ENCODE results near the gene TDRD12.
"Not testable (repeated sequence)": the region's sequence is repeated elsewhere in the genome, so short reads cannot be mapped to it uniquely, and the experiment has no call there.

Gene TDRD12

DNA sequence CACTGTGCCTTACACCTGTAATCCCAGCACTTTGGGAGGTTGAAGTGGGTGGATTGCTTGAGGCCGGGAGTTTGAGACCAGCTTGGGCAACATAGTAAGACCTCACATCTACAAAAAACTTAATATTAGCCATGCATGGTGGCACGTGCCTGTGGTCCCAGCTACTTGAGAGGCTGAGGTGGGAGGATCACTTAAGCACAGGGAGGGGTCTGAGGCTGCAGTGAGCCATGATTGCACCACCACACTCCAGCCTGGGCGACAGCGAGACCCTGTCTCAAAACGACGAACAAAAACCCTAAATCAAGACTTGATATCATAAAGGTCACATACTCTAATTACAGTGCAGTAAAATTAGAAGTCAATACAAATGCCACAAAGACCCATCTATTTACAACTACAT is 132.6 kb downstream of the TDRD12 start:
- no peak overlapping the region for H3K4me3 ChIP-seq (ENCODE audit: low read depth in 1 of 2, low read length in 2 of 2)
- no peaks in the 10 kb centered on the region for H3K27me3 ChIP-seq (ENCODE audit: control insufficient read depth in 1 of 2, insufficient read depth in 2 of 2, low read length in 2 of 2)
- no peak overlapping the region for H3K27ac ChIP-seq (ENCODE audit: low read depth, low read length)
- no peaks in the 10 kb centered on the region for H3K36me3 ChIP-seq (ENCODE audit: insufficient read depth, low read length)
- H3K4me1 ChIP-seq (ENCODE audit: insufficient read depth, low read length), result no peaks in the 10 kb centered on the region
- no peak overlapping the region for H3K9ac ChIP-seq (ENCODE audit: low read length)
- no peaks in the 10 kb centered on the region for H3K9me3 ChIP-seq (ENCODE audit: low read length)

DNA sequence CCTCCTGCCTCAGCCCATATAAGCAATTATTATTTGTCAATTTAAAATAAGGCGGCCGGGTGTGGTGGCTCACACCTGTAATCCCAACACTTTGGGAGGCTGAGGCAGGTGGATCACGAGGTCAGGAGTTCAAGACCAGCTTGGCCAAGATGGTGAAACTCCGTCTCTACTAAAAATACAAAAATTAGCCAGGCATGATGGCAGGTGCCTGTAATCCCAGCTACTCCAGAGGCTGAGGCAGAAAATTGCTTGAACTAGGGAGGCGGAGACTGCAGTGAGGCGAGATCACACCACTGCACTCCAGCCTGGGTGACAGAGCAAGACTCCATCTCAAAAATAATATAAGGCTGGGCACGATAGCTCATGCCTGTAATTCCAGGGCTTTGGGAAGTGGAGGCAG is 137.3 kb downstream of the TDRD12 start:
- H3K27me3 ChIP-seq (ENCODE audit: control insufficient read depth in 1 of 2, insufficient read depth in 2 of 2, low read length in 2 of 2); H3K9me3 ChIP-seq (ENCODE audit: low read length); H3K4me1 ChIP-seq (ENCODE audit: insufficient read depth, low read length); H3K4me3 ChIP-seq (ENCODE audit: low read depth in 1 of 2, low read length in 2 of 2); H3K36me3 ChIP-seq (ENCODE audit: insufficient read depth, low read length); H3K27ac ChIP-seq (ENCODE audit: low read depth, low read length); H3K9ac ChIP-seq (ENCODE audit: low read length): not testable (repeated sequence)

DNA sequence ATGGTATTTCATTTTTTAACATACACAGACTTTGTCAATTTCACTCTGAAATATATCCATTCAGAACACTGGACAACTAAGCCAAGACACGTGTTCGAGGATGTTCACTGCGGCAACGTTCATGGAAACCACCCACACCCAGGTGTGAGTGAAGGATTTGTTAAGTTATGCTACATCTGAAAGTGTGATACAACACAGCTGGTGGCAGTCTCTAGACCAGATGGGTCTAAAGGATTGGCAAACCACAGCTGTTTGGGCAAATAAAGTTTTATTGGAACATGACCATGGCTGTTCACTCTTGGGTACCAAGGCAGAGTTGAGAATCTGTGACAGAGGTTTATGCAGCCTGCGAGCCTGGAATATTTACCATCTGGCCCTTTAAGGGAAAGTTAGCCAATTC is 138.0 kb downstream of the TDRD12 start:
- Histone ChIP-seq H3K4me3 (ENCODE audit: low read depth in 1 of 2, low read length in 2 of 2) (no peak overlapping the region), H3K9me3 (ENCODE audit: low read length) (no peaks in the 10 kb centered on the region), H3K4me1 (ENCODE audit: insufficient read depth, low read length) (no peaks in the 10 kb centered on the region), H3K27ac (ENCODE audit: low read depth, low read length) (no peak overlapping the region), H3K9ac (ENCODE audit: low read length) (no peak overlapping the region), H3K36me3 (ENCODE audit: insufficient read depth, low read length) (no peaks in the 10 kb centered on the region), H3K27me3 (ENCODE audit: control insufficient read depth in 1 of 2, insufficient read depth in 2 of 2, low read length in 2 of 2) (no peaks in the 10 kb centered on the region)

DNA sequence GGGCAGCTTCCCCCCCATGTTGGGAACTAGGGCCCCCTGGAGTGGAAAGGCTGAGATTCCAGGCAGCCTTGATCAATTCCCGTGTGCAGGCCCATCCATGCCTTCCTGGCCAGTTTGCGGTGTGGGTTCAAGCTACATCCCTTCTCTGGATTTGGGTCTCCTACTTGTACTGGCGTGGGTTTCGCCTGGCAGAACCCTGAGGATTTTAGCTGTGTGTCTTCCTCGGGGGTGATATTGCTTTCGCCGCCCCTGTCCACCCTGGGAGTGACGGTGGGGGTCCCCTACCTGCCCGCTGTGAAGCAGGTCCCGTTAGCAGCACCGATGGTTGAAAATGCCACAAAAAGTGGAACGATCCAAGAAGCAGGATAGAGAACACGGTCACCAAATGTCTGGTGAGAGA is 138.6 kb downstream of the TDRD12 start:
- no peak overlapping the region for H3K27ac ChIP-seq (ENCODE audit: low read depth, low read length)
- no peaks in the 10 kb centered on the region for H3K4me1 ChIP-seq (ENCODE audit: insufficient read depth, low read length)
- no peaks in the 10 kb centered on the region for H3K27me3 ChIP-seq (ENCODE audit: control insufficient read depth in 1 of 2, insufficient read depth in 2 of 2, low read length in 2 of 2)
- no peaks in the 10 kb centered on the region for H3K36me3 ChIP-seq (ENCODE audit: insufficient read depth, low read length)
- no peaks in the 10 kb centered on the region for H3K9me3 ChIP-seq (ENCODE audit: low read length)
- H3K4me3 ChIP-seq (ENCODE audit: low read depth in 1 of 2, low read length in 2 of 2), result no peak overlapping the region
- no peak overlapping the region for H3K9ac ChIP-seq (ENCODE audit: low read length)

DNA sequence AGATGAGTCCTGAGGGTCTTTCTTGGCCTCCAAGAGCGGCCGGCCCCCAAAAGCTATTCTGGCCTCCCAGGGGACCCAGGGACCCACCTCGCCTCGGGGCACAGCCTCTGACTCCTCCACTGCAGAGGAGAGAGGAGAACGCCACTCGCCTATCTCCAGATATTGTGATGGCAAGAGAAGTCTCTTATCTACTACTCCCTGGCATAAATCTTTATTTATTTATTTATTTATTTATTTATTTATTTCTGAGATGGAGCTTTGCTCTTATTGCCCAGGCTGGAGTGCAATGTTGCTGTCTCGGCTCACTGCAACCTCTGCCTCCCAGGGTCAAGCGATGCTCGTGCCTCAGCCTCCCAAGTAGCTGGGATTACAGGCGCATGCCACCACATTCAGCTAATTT is 139.0 kb downstream of the TDRD12 start:
- Histone ChIP-seq H3K27ac (ENCODE audit: low read depth, low read length) (no peak overlapping the region), H3K4me3 (ENCODE audit: low read depth in 1 of 2, low read length in 2 of 2) (no peak overlapping the region), H3K4me1 (ENCODE audit: insufficient read depth, low read length) (no peaks in the 10 kb centered on the region), H3K36me3 (ENCODE audit: insufficient read depth, low read length) (no peaks in the 10 kb centered on the region), H3K9me3 (ENCODE audit: low read length) (no peaks in the 10 kb centered on the region), H3K9ac (ENCODE audit: low read length) (no peak overlapping the region), H3K27me3 (ENCODE audit: control insufficient read depth in 1 of 2, insufficient read depth in 2 of 2, low read length in 2 of 2) (no peaks in the 10 kb centered on the region)

DNA sequence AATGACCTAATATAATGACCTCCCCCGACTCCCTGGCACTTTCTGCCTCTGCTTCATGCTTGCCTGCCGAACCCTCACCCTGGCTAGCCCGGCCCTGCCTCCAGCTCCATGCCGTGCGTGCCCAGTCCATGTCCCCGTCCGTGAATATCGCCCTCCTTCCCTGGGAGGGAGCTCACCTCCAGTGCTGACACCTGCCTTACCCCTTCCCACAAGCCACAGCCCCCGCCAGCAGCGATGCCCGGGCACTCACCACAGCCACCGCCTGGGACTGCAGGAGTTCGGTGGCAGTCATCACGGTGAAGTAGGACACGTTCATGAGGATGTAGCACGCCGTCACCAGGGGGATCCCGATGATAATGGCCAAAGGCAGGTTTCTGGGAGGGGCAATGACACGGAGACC is 140.0 kb downstream of the TDRD12 start:
- H3K9ac ChIP-seq (ENCODE audit: low read length), result no peak overlapping the region
- no peaks in the 10 kb centered on the region for H3K9me3 ChIP-seq (ENCODE audit: low read length)
- H3K4me3 ChIP-seq (ENCODE audit: low read depth in 1 of 2, low read length in 2 of 2), result no peak overlapping the region
- H3K27me3 ChIP-seq (ENCODE audit: control insufficient read depth in 1 of 2, insufficient read depth in 2 of 2, low read length in 2 of 2), result no peaks in the 10 kb centered on the region
- no peaks in the 10 kb centered on the region for H3K36me3 ChIP-seq (ENCODE audit: insufficient read depth, low read length)
- no peaks in the 10 kb centered on the region for H3K4me1 ChIP-seq (ENCODE audit: insufficient read depth, low read length)
- H3K27ac ChIP-seq (ENCODE audit: low read depth, low read length), result no peak overlapping the region

DNA sequence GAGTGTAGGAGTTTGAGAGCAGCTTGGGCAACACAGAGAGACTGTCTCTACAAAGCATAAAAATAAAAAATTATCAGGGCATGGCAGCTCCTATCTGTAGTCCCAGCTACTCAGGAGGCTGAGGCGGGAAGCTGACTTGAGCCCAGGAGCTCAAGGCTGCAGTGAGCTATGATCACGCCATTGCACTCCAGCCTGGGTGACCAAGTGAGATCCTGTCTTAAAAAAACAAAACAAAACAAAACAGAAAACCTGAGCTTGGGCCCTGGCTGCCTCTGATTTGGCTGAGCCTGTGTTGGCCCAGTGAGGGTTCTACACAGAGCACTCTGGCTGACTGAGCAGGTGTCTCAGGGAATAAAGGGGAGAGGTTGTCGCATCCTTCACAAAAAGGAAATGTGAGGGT is 142.0 kb downstream of the TDRD12 start:
- Histone ChIP-seq H3K4me1 (ENCODE audit: insufficient read depth, low read length) (no peaks in the 10 kb centered on the region), H3K36me3 (ENCODE audit: insufficient read depth, low read length) (no peaks in the 10 kb centered on the region), H3K27me3 (ENCODE audit: control insufficient read depth in 1 of 2, insufficient read depth in 2 of 2, low read length in 2 of 2) (no peaks in the 10 kb centered on the region), H3K9me3 (ENCODE audit: low read length) (no peaks in the 10 kb centered on the region), H3K9ac (ENCODE audit: low read length) (no peak overlapping the region), H3K4me3 (ENCODE audit: low read depth in 1 of 2, low read length in 2 of 2) (no peak overlapping the region), H3K27ac (ENCODE audit: low read depth, low read length) (no peak overlapping the region)

DNA sequence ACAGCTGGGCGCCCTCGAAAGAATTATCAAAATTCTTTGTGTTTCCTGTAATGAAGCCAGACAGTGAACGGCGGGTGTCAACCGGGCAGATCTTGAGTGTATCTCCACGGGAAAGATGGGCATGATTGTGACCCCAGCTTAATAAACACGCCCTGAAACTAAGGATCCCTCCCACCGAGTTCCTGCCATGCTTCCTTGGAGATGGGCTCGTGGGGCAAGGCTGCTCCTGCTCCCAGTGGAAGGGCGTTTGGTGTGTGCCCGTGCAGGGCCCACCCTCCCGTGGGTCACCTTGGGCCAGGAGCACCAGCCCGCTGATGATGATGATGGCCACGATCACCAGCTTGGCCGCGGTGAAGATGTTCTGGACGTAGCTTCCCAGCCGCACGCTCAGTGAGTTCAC is 142.6 kb downstream of the TDRD12 start:
- Histone ChIP-seq H3K4me3 (ENCODE audit: low read depth in 1 of 2, low read length in 2 of 2) (no peak overlapping the region), H3K9ac (ENCODE audit: low read length) (no peak overlapping the region), H3K36me3 (ENCODE audit: insufficient read depth, low read length) (no peaks in the 10 kb centered on the region), H3K4me1 (ENCODE audit: insufficient read depth, low read length) (no peaks in the 10 kb centered on the region), H3K9me3 (ENCODE audit: low read length) (no peaks in the 10 kb centered on the region), H3K27me3 (ENCODE audit: control insufficient read depth in 1 of 2, insufficient read depth in 2 of 2, low read length in 2 of 2) (no peaks in the 10 kb centered on the region), H3K27ac (ENCODE audit: low read depth, low read length) (no peak overlapping the region)

DNA sequence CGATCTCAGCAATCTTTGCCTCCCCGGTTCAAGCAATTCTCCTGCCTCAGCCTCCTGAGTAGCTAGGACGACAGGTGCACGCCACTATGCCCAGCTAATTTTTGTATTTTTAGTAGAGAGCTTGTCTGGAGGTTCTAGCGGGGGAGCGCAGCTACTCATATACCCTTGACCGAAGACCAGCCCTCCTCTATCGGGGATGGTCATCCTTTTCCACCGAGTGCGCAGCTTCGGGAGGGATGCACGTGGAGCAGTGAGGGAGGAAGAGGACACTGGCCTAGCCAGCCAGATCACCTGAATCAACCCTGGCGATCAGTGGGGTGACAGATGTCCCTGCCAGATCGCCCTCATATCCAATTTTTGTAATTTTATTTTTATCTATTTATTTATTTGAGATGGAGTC is 143.2 kb downstream of the TDRD12 start:
- H3K27ac ChIP-seq (ENCODE audit: low read depth, low read length), result no peak overlapping the region
- H3K4me3 ChIP-seq (ENCODE audit: low read depth in 1 of 2, low read length in 2 of 2), result no peak overlapping the region
- no peaks in the 10 kb centered on the region for H3K9me3 ChIP-seq (ENCODE audit: low read length)
- no peaks in the 10 kb centered on the region for H3K36me3 ChIP-seq (ENCODE audit: insufficient read depth, low read length)
- no peaks in the 10 kb centered on the region for H3K4me1 ChIP-seq (ENCODE audit: insufficient read depth, low read length)
- H3K27me3 ChIP-seq (ENCODE audit: control insufficient read depth in 1 of 2, insufficient read depth in 2 of 2, low read length in 2 of 2), result no peaks in the 10 kb centered on the region
- H3K9ac ChIP-seq (ENCODE audit: low read length), result no peak overlapping the region

DNA sequence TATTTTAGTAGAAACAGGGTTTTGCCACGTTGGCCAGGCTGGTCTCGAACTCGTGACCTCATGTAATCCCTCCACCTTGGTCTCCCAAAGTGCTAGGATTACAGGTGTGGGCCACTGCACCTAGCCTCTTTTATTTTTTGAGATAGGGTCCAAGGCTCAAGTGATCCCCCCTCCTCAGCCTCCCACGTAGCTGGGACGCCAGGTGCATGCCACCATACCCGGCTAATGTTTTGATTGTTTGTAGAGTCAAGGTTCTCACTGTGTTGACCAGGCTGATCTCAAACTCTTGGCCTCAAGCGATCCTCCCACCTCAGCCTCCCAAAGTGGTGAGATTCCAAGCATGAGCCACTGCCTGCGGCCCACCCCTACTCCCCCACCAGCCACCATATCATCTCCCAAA is 143.7 kb downstream of the TDRD12 start:
- H3K4me3 ChIP-seq (ENCODE audit: low read depth in 1 of 2, low read length in 2 of 2), result no peak overlapping the region
- H3K9me3 ChIP-seq (ENCODE audit: low read length), result no peaks in the 10 kb centered on the region
- H3K4me1 ChIP-seq (ENCODE audit: insufficient read depth, low read length), result no peaks in the 10 kb centered on the region
- H3K27ac ChIP-seq (ENCODE audit: low read depth, low read length), result no peak overlapping the region
- H3K27me3 ChIP-seq (ENCODE audit: control insufficient read depth in 1 of 2, insufficient read depth in 2 of 2, low read length in 2 of 2), result no peaks in the 10 kb centered on the region
- no peaks in the 10 kb centered on the region for H3K36me3 ChIP-seq (ENCODE audit: insufficient read depth, low read length)
- H3K9ac ChIP-seq (ENCODE audit: low read length), result no peak overlapping the region

DNA sequence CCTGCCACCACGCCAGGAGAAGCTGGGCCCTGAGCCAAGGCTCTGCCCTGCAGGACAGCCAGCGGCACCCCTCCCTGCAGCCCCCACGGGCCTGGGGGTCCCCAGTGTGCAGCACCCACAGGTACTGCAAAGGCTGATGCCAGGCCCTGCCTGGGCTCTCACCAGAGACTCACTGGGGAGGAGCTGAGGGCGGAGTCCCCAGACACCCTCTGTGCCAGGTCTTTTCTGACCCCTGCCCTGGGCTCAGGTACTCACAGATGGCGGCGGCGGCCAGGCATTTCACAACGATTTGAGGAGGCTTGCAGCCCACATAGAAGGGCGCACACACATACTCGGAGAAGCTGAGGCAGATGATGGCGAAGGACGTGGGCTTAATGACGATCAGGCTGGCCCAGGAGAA is 144.3 kb downstream of the TDRD12 start:
- Histone ChIP-seq H3K4me3 (ENCODE audit: low read depth in 1 of 2, low read length in 2 of 2) (no peak overlapping the region), H3K9me3 (ENCODE audit: low read length) (no peaks in the 10 kb centered on the region), H3K36me3 (ENCODE audit: insufficient read depth, low read length) (no peaks in the 10 kb centered on the region), H3K27ac (ENCODE audit: low read depth, low read length) (no peak overlapping the region), H3K4me1 (ENCODE audit: insufficient read depth, low read length) (no peaks in the 10 kb centered on the region), H3K27me3 (ENCODE audit: control insufficient read depth in 1 of 2, insufficient read depth in 2 of 2, low read length in 2 of 2) (no peaks in the 10 kb centered on the region), H3K9ac (ENCODE audit: low read length) (no peak overlapping the region)

DNA sequence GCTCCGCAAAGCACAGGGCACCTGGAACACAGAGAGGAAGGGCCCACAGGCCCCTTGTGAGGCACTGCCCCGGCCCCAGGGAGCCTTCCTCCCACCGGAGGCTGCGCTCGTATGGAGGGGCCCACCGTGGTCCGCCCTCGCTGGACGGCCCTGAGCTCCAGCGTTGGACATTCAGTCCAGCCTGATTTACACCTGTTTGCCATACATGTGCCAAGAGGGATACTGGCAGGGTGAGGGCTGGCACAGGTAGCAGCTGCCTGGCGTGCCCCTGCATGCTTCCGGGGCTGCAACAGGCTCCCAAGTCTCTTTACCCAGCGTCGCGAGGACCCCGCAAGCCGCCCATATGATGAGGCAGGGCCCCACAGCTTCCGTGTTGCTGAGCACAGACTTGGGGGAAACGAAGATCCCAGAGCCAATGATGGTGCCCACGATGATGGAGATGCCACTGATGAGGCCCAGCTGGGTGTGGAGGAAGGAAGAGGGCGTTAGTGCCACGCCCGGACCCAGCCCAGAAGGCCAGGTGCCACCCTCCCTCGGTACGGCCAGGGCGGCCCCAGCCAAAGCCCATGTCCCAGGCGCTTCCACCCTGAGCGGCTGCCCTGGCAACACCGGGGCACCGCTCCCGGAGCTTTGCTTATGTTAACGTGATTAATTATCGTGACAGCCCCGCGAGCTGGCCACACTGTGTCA is 144.9 kb downstream of the TDRD12 start:
- Histone ChIP-seq H3K36me3 (ENCODE audit: insufficient read depth, low read length) (no peaks in the 10 kb centered on the region), H3K9me3 (ENCODE audit: low read length) (no peaks in the 10 kb centered on the region), H3K27me3 (ENCODE audit: control insufficient read depth in 1 of 2, insufficient read depth in 2 of 2, low read length in 2 of 2) (no peaks in the 10 kb centered on the region), H3K4me1 (ENCODE audit: insufficient read depth, low read length) (no peaks in the 10 kb centered on the region), H3K27ac (ENCODE audit: low read depth, low read length) (no peak overlapping the region), H3K4me3 (ENCODE audit: low read depth in 1 of 2, low read length in 2 of 2) (no peak overlapping the region), H3K9ac (ENCODE audit: low read length) (no peak overlapping the region)

All from muscle layer of colon (tissue), 2 donors.